ENCODE data around the gene KLHL33.

DNA sequence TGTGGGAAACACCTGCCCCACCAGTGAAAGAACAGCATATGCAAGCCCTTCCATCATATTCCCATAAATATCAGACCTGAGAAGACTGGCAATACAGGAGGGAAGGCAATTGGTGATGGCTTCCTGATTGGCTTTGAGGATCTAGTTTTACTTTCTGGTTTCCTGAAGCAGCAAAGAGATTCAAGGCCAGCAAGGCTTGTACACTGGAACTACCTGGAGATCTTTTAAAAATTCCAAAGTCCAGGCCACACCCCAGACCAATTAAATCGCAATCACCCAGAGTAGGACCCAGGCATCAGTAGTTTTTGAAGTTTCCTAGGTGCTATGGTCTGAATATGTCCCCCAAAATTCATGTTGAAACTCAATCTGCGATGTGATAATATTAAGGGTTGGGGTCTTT, 19.7 kb downstream of the KLHL33 start:
- TF ChIP-seq ZNF274 (IDR thresholded peaks at IDR 0.05; ENCODE audit: low read depth, low read length), result no peak
- no peak for TF ChIP-seq YY1 (IDR thresholded peaks at IDR 0.05; ENCODE audit: insufficient read depth, insufficient read length)
